IMR-90 (cell line): ENCODE data around the gene CSNK2A2. TPM values are rescaled to one million over a fixed set of nuclear protein-coding genes. Genes with fewer than 3 reads are reported as not detected.

Source experiments
- ATAC-seq: fragments of 200-7000 bp; cut with Tn5 transposase; 2 replicates; pipeline ENCODE4 v1.9.1; 2020; ENCODE audit warnings: low read depth, mild to moderate bottlenecking, moderate library complexity
- BruUV-seq: library from RNA; stranded (reverse); fragments of 400-500 nt; replicated peaks from 2 replicates; lab custom pipeline; 2021; lab: Mats Ljungman, UMichigan
- CTCF ChIA-PET: fragments of 300-600 bp; formaldehyde crosslinking; extraction: SDS; loops from one replicate; lab custom pipeline; 2021; ENCODE audit warnings: antibody characterized with exemption; lab: Yijun Ruan, JAX
- POLR2A ChIA-PET: fragments of 300-600 bp; sonication (Branson Sonifier 250); formaldehyde crosslinking; loops from one replicate; lab custom pipeline; 2022; ENCODE audit warnings: antibody characterized with exemption; ENCODE audit not compliant: unreplicated experiment; lab: Charles Lee
- DNase-seq: peaks from one replicate; pipeline ENCODE4 v3.0.0; 2013
- H2AFZ ChIP-seq: replicated peaks from 2 replicates; pipeline ENCODE3; 2013; ENCODE audit warnings: low read length, mild to moderate bottlenecking; ENCODE audit not compliant: poor library complexity
- H2AK5ac ChIP-seq: 2 replicates; pipeline ENCODE4 v1.6.1; 2013; ENCODE audit warnings: low read depth, low read length, inconsistent platforms
- H2AK9ac ChIP-seq: replicated peaks from 2 replicates; pipeline ENCODE3; 2013; ENCODE audit warnings: mild to moderate bottlenecking, low read depth, low read length, moderate library complexity; ENCODE audit not compliant: poor library complexity
- H2BK120ac ChIP-seq: 2 replicates; pipeline ENCODE4 v1.6.1; 2013; ENCODE audit warnings: low read depth, low read length, inconsistent platforms
- H2BK15ac ChIP-seq: 3 replicates; pipeline ENCODE4 v1.6.1; 2013; ENCODE audit warnings: low read depth, low read length, inconsistent platforms
- H2BK20ac ChIP-seq: 2 replicates; pipeline ENCODE4 v1.6.1; 2013; ENCODE audit warnings: low read depth, mild to moderate bottlenecking, inconsistent platforms, low read length, moderate library complexity
- H2BK5ac ChIP-seq: 2 replicates; pipeline ENCODE4 v1.6.1; 2013; ENCODE audit warnings: mild to moderate bottlenecking, low read depth, low read length, inconsistent platforms; ENCODE audit not compliant: poor library complexity, severe bottlenecking
- H3K14ac ChIP-seq: replicated peaks from 2 replicates; pipeline ENCODE4 v1.6.1; 2013; ENCODE audit warnings: low read depth, low read length, inconsistent platforms
- H3K18ac ChIP-seq: 2 replicates; pipeline ENCODE4 v1.6.1; 2013; ENCODE audit warnings: low read depth, low read length, control low read depth
- H3K23ac ChIP-seq: 2 replicates; pipeline ENCODE4 v1.6.1; 2013; ENCODE audit warnings: low read depth, low read length, inconsistent platforms
- H3K27ac ChIP-seq: 2 replicates; pipeline ENCODE4 v1.5.1; 2013; ENCODE audit warnings: mild to moderate bottlenecking, control low read depth, low read length; ENCODE audit not compliant: insufficient read depth
- H3K27me3 ChIP-seq: 2 replicates; pipeline ENCODE4 v1.6.1; 2013; ENCODE audit warnings: low read length; ENCODE audit not compliant: control insufficient read depth, insufficient read depth
- H3K36me3 ChIP-seq: 2 replicates; pipeline ENCODE4 v1.6.1; 2013; ENCODE audit warnings: low read length, mixed read lengths; ENCODE audit not compliant: control insufficient read depth, insufficient read depth
- H3K4ac ChIP-seq: 2 replicates; pipeline ENCODE4 v1.6.1; 2013; ENCODE audit warnings: low read depth, low read length, inconsistent platforms
- H3K4me1 ChIP-seq: 2 replicates; pipeline ENCODE4 v1.6.1; 2013; ENCODE audit warnings: low read length, mixed read lengths; ENCODE audit not compliant: control insufficient read depth, insufficient read depth
- H3K4me2 ChIP-seq: 2 replicates; pipeline ENCODE4 v1.6.1; 2013; ENCODE audit warnings: low read depth, mild to moderate bottlenecking, control low read depth, low read length, moderate library complexity
- H3K4me3 ChIP-seq: 2 replicates; pipeline ENCODE4 v1.5.1; 2013; ENCODE audit warnings: low read depth, mild to moderate bottlenecking, control low read depth, low read length, moderate library complexity; ENCODE audit not compliant: insufficient read depth
- H3K56ac ChIP-seq: 2 replicates; pipeline ENCODE4 v1.6.1; 2013; ENCODE audit warnings: low read length, inconsistent platforms; ENCODE audit not compliant: insufficient read depth; ENCODE audit errors: extremely low read depth
- H3K79me1 ChIP-seq, 2 experiments: 2 replicates each; pipeline ENCODE4 v1.6.1; 2013; ENCODE audit warnings: low read length in 2 of 2, inconsistent platforms in 1 of 2, low read depth in 1 of 2
- H3K9ac ChIP-seq: 2 replicates; pipeline ENCODE4 v1.6.1; 2013; ENCODE audit warnings: low read depth, low read length, control low read depth
- H3K9me1 ChIP-seq: 2 replicates; pipeline ENCODE4 v1.6.1; 2013; ENCODE audit warnings: low read length, inconsistent platforms; ENCODE audit not compliant: insufficient read depth
- H3K9me3 ChIP-seq: 2 replicates; pipeline ENCODE4 v1.6.1; 2013; ENCODE audit warnings: low read length; ENCODE audit not compliant: control insufficient read depth, insufficient read depth
- H4K20me1 ChIP-seq: 2 replicates; pipeline ENCODE4 v1.6.1; 2013; ENCODE audit warnings: low read length, inconsistent platforms; ENCODE audit not compliant: insufficient read depth
- H4K5ac ChIP-seq: 2 replicates; pipeline ENCODE4 v1.6.1; 2013; ENCODE audit warnings: mild to moderate bottlenecking, low read depth, low read length, control low read depth
- H4K8ac ChIP-seq, 2 experiments: 2 replicates each; pipeline ENCODE4 v1.6.1; 2013; ENCODE audit warnings: low read depth in 2 of 2, low read length in 2 of 2, control low read depth in 1 of 2, inconsistent platforms in 1 of 2
- H4K91ac ChIP-seq: 2 replicates; pipeline ENCODE4 v1.6.1; 2013; ENCODE audit warnings: low read depth, low read length, inconsistent platforms; ENCODE audit not compliant: insufficient read depth
- CEBPB ChIP-seq: IDR thresholded peaks from 2 replicates; pipeline ENCODE4 v1.6.1; 2012; ENCODE audit warnings: low read depth, low read length, improper control_type of control experiment
- CHD1 ChIP-seq: IDR thresholded peaks from 2 replicates; pipeline ENCODE4 v1.6.1; 2012; ENCODE audit warnings: low read depth, low read length, improper control_type of control experiment
- FOS ChIP-seq: fragments of 150-350 bp; IDR thresholded peaks from 2 replicates; pipeline ENCODE4 v1.6.1; 2016; ENCODE audit warnings: low read depth, low read length
- MAFK ChIP-seq: IDR thresholded peaks from 2 replicates; pipeline ENCODE4 v1.6.1; 2012; ENCODE audit warnings: low read depth, low read length, improper control_type of control experiment
- MAZ ChIP-seq: IDR thresholded peaks from 2 replicates; pipeline ENCODE4 v1.6.1; 2012; ENCODE audit warnings: low read depth, mild to moderate bottlenecking, low read length, improper control_type of control experiment, moderate library complexity, borderline replicate concordance
- MXI1 ChIP-seq: IDR thresholded peaks from 2 replicates; pipeline ENCODE4 v1.6.1; 2012; ENCODE audit warnings: low read depth, mild to moderate bottlenecking, low read length, moderate library complexity, borderline replicate concordance
- NFE2L2 ChIP-seq: fragments of 150-350 bp; IDR thresholded peaks from 2 replicates; pipeline ENCODE4 v1.6.1; 2016; ENCODE audit warnings: low read depth, mild to moderate bottlenecking, low read length
- POLR2A ChIP-seq: IDR thresholded peaks from 2 replicates; pipeline ENCODE4 v1.6.1; 2012; ENCODE audit warnings: mild to moderate bottlenecking, low read depth, low read length
- RAD21 ChIP-seq: IDR thresholded peaks from 2 replicates; pipeline ENCODE4 v1.6.1; 2012; ENCODE audit warnings: low read length, improper control_type of control experiment
- RCOR1 ChIP-seq: IDR thresholded peaks from 2 replicates; pipeline ENCODE4 v1.6.1; 2012; ENCODE audit warnings: mild to moderate bottlenecking, low read length, improper control_type of control experiment; ENCODE audit not compliant: insufficient replicate concordance
- RFX5 ChIP-seq: IDR thresholded peaks from 2 replicates; pipeline ENCODE4 v1.8.0; 2012; ENCODE audit warnings: low read depth, mild to moderate bottlenecking, low read length, moderate library complexity
- SMC3 ChIP-seq: fragments of 150-350 bp; IDR thresholded peaks from 2 replicates; pipeline ENCODE4 v1.6.1; 2016; ENCODE audit warnings: low read depth, mild to moderate bottlenecking, antibody characterized with exemption, low read length, moderate library complexity
- WGBS, 2 experiments: methylation state at CpG; one replicate each; pipeline versions ENCODE4 v1.1.5 to v1.1.7; 2013; ENCODE audit warnings: missing lambda C conversion rate in 2 of 2; ENCODE audit not compliant: insufficient read length in 1 of 2; ENCODE audit errors: extremely low coverage in 2 of 2; 5-methylcytosine and 5-hydroxymethylcytosine counted together
- dilution Hi-C: fragments of 300-500 bp; cut with HindIII; formaldehyde crosslinking; loops from one replicate; pipeline ENCODE4 v1.14.3; 2018; ENCODE audit warnings: low sequenced_read_pairs; ENCODE audit not compliant: unreplicated experiment
- in situ Hi-C: fragments of 300-500 bp; cut with MboI; formaldehyde crosslinking; loops from 3 replicates; pipeline ENCODE4 v1.14.3; 2019; ENCODE audit warnings: low sequenced_read_pairs, inconsistent platforms, mixed read lengths
- intact Hi-C: fragments of 100-400 bp; cut with micrococcal nuclease; formaldehyde crosslinking; loops from 2 replicates; pipeline ENCODE4 v1.10.0; 2022
- polyA plus RNA-seq, 3 experiments: library from polyadenylated mRNA; depleted of rRNA; stranded (reverse); fragments of >200 nt; gene quantifications; 2 replicates each; pipeline ENCODE4 v1.2.3, GENCODE V29; 2012; ENCODE audit warnings: low replicate concordance in 1 of 3
- total RNA-seq: library from RNA; depleted of rRNA; stranded (reverse); fragments of >200 nt; gene quantifications from 2 replicates; pipeline ENCODE4 v1.2.3, GENCODE V29; 2012
- TF ChIP-seq, protein P1 (sequence below): fragments of 150-350 bp; IDR thresholded peaks from 2 replicates; pipeline ENCODE4 v1.6.1; 2017; ENCODE audit warnings: mild to moderate bottlenecking, antibody characterized with exemption, low read length, low read depth
- TF ChIP-seq, protein P2 (sequence below): fragments of 150-350 bp; IDR thresholded peaks from 2 replicates; pipeline ENCODE4 v1.6.1; 2016; ENCODE audit warnings: low read depth, mild to moderate bottlenecking, low read length, moderate library complexity, borderline replicate concordance
- TF ChIP-seq, protein P3 (sequence below): conservative IDR thresholded peaks from 2 replicates; pipeline ENCODE4 v1.5.1; 2012; ENCODE audit warnings: mild to moderate bottlenecking, low read depth, low read length, improper control_type of control experiment

The CSNK2A2 gene
- total and polyA plus RNA-seq, 2 of the 4 experiments (the other 2 are of a cell fraction): 15.6 to 27.5 TPM

GRCh38 chr16:58155839-58156238 lies 42.1 kb downstream of the CSNK2A2 start:
- ATAC-seq: no peak
- ChIA-PET POLR2A (no interaction called here), CTCF (no interaction called here)
- H3K27me3 ChIP-seq: no peaks in the 10 kb centered on the region
- H2BK15ac ChIP-seq: no peak overlapping the region
- no peak overlapping the region for H3K4me2 ChIP-seq
- no peak overlapping the region for H3K56ac ChIP-seq
- TF ChIP-seq CHD1: no peak
- TF ChIP-seq, protein P1, sequence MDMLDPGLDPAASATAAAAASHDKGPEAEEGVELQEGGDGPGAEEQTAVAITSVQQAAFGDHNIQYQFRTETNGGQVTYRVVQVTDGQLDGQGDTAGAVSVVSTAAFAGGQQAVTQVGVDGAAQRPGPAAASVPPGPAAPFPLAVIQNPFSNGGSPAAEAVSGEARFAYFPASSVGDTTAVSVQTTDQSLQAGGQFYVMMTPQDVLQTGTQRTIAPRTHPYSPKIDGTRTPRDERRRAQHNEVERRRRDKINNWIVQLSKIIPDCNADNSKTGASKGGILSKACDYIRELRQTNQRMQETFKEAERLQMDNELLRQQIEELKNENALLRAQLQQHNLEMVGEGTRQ: no peak
- TF ChIP-seq POLR2A: no peak
- TF ChIP-seq RAD21: no peak
- no peak for TF ChIP-seq RFX5
- TF ChIP-seq CEBPB: no peak
- TF ChIP-seq MAZ: no peak
- TF ChIP-seq, protein P2, sequence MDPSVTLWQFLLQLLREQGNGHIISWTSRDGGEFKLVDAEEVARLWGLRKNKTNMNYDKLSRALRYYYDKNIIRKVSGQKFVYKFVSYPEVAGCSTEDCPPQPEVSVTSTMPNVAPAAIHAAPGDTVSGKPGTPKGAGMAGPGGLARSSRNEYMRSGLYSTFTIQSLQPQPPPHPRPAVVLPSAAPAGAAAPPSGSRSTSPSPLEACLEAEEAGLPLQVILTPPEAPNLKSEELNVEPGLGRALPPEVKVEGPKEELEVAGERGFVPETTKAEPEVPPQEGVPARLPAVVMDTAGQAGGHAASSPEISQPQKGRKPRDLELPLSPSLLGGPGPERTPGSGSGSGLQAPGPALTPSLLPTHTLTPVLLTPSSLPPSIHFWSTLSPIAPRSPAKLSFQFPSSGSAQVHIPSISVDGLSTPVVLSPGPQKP: no peak
- TF ChIP-seq SMC3: no peak
- TF ChIP-seq, protein P3, sequence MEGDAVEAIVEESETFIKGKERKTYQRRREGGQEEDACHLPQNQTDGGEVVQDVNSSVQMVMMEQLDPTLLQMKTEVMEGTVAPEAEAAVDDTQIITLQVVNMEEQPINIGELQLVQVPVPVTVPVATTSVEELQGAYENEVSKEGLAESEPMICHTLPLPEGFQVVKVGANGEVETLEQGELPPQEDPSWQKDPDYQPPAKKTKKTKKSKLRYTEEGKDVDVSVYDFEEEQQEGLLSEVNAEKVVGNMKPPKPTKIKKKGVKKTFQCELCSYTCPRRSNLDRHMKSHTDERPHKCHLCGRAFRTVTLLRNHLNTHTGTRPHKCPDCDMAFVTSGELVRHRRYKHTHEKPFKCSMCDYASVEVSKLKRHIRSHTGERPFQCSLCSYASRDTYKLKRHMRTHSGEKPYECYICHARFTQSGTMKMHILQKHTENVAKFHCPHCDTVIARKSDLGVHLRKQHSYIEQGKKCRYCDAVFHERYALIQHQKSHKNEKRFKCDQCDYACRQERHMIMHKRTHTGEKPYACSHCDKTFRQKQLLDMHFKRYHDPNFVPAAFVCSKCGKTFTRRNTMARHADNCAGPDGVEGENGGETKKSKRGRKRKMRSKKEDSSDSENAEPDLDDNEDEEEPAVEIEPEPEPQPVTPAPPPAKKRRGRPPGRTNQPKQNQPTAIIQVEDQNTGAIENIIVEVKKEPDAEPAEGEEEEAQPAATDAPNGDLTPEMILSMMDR: no peak
- TF ChIP-seq FOS: no peak
- TF ChIP-seq MXI1: no peak
- no peak for TF ChIP-seq NFE2L2
- TF ChIP-seq RCOR1: no peak
- TF ChIP-seq MAFK: no peak
- dilution Hi-C loops (no loop called here), intact Hi-C loops (no loop called here), in situ Hi-C loops (no loop called here)
- H4K20me1 ChIP-seq: no peaks in the 10 kb centered on the region
- no peaks in the 10 kb centered on the region for H3K4me1 ChIP-seq
- H4K5ac ChIP-seq: no peak overlapping the region
- H2BK5ac ChIP-seq: no peak overlapping the region
- H3K4ac ChIP-seq: no peak overlapping the region
- WGBS, 2 experiments: no CpG with 5 or more reads among the region's 2 CpGs
- no peak overlapping the region for H2BK120ac ChIP-seq
- H2AFZ ChIP-seq: no peak overlapping the region
- no peak overlapping the region for H3K9ac ChIP-seq
- DNase-seq: no peak
- H3K14ac ChIP-seq: no peak overlapping the region
- no peak overlapping the region for H3K4me3 ChIP-seq
- no peak overlapping the region for H4K91ac ChIP-seq
- H3K79me1 ChIP-seq: no peaks in the 10 kb centered on the region
- H2AK5ac ChIP-seq: no peak overlapping the region
- no peak overlapping the region for H4K8ac ChIP-seq
- H3K9me3 ChIP-seq: no peaks in the 10 kb centered on the region
- H2AK9ac ChIP-seq: no peak overlapping the region
- no peak overlapping the region for H3K23ac ChIP-seq
- H3K9me1 ChIP-seq: no peaks in the 10 kb centered on the region; the same call in 1 of the 2 replicates
- BruUV-seq: no TSS peak
- H2BK20ac ChIP-seq: no peak overlapping the region
- peaks cover 12% of the 10 kb centered on the region; the same call in 1 of the 2 replicates for H3K36me3 ChIP-seq
- H3K27ac ChIP-seq: no peak overlapping the region
- no peak overlapping the region for H3K18ac ChIP-seq
